ENCODE measurements around the gene EMC7. TPM values are rescaled to one million over a fixed set of nuclear protein-coding genes. Genes with fewer than 3 reads are reported as not detected.

EMC7 gene
- total and polyA plus RNA-seq, 2 of the 13 experiments (the other 11 are each of a cell fraction or from before 2014, with no cell fraction given), result 46.8 to 113 TPM

DNA sequence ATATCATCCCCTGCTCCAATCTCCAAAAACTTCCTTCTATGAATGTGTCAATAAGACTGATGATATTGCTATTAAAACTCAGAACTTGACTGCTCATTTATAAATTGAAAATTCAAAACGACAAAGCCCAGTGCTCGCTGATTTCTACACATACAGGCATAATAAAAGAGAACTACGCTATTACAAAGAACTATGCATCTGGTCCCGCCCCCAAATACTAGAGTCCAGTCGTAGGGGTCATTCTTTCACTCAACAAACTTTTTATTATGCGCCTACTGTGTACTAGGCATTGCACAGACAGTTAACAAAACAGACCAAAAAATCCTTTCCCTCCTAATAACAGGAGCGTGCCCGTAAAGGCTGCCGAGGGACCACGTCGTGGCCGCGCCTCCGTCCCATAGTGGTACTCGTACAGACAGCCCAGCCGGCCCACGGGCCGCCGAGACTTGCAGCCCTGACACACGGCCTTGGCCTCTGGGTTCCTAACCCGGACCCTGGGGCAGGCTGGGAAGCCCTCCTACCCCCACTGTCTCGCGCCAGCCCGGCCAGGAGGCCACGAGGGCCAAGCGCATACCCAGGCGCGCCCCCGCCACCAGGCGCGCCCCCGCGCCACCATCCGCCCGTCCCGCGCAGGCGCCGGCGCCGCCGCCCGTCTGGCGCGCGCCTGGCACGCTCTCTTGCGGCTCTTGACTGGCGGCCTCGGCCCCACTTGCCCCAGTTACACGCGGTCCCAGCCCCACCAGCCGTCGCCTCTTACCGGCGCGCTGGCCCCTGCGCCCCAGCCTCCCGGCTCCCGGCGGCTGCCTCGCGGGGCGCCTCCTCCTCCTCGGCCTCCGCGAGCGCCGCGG lies 63.4 kb downstream of the EMC7 start (continued):
- 0 out of 2 replicates have a peak, but pooled peaks have one; percentile 25 for TF ChIP-seq ZNF430 (CRISPR knock-in tag; IDR thresholded peaks at IDR 0.05)
- TF ChIP-seq DR1 (CRISPR knock-in tag; IDR thresholded peaks at IDR 0.05), result no peak
- peak; percentile 49; the same call in 1 of the 2 replicates for TF ChIP-seq TMF1 (CRISPR knock-in tag; IDR thresholded peaks at IDR 0.05; ENCODE audit: low read depth)
- TF ChIP-seq MAFK (conservative IDR thresholded peaks at IDR 0.05 in 1 of 2, IDR thresholded peaks at IDR 0.05 in 1 of 2; ENCODE audit: low read length in 2 of 2), result no peak
- TF ChIP-seq NR3C1 (CRISPR knock-in tag; IDR thresholded peaks at IDR 0.05), result no peak
- TF ChIP-seq ARNT (IDR thresholded peaks at IDR 0.05), result no peak
- TF ChIP-seq POLR2AphosphoS5 (IDR thresholded peaks at IDR 0.05; ENCODE audit: low read depth, low read length), result peak; percentile 70
- TF ChIP-seq ZNF414 (CRISPR knock-in tag; IDR thresholded peaks at IDR 0.05), result 0 out of 2 replicates have a peak, but pooled peaks have one; percentile 72
- TF ChIP-seq ATAD3A (CRISPR knock-in tag; IDR thresholded peaks at IDR 0.05), result no peak
- TF ChIP-seq, protein P1, sequence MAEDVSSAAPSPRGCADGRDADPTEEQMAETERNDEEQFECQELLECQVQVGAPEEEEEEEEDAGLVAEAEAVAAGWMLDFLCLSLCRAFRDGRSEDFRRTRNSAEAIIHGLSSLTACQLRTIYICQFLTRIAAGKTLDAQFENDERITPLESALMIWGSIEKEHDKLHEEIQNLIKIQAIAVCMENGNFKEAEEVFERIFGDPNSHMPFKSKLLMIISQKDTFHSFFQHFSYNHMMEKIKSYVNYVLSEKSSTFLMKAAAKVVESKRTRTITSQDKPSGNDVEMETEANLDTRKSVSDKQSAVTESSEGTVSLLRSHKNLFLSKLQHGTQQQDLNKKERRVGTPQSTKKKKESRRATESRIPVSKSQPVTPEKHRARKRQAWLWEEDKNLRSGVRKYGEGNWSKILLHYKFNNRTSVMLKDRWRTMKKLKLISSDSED (CRISPR knock-in tag; IDR thresholded peaks at IDR 0.05), result no peak
- TF ChIP-seq ZNF557 (CRISPR knock-in tag; IDR thresholded peaks at IDR 0.05), result no peak
- TF ChIP-seq, protein P2, sequence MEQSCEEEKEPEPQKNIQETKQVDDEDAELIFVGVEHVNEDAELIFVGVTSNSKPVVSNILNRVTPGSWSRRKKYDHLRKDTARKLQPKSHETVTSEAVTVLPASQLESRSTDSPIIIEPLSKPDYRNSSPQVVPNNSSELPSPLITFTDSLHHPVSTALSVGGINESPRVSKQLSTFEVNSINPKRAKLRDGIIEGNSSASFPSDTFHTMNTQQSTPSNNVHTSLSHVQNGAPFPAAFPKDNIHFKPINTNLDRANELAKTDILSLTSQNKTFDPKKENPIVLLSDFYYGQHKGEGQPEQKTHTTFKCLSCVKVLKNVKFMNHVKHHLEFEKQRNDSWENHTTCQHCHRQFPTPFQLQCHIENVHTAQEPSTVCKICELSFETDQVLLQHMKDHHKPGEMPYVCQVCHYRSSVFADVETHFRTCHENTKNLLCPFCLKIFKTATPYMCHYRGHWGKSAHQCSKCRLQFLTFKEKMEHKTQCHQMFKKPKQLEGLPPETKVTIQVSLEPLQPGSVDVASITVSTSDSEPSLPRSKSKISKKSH (CRISPR knock-in tag; IDR thresholded peaks at IDR 0.05; ENCODE audit: borderline replicate concordance), result peak; percentile 80; the same call in 1 of the 2 replicates
- TF ChIP-seq ZNF317 (CRISPR knock-in tag; IDR thresholded peaks at IDR 0.05), result no peak
- no peak for TF ChIP-seq ZBTB20 (CRISPR knock-in tag; IDR thresholded peaks at IDR 0.05; ENCODE audit: borderline replicate concordance, low read depth)
- TF ChIP-seq NR1H2 (CRISPR knock-in tag; IDR thresholded peaks at IDR 0.05; ENCODE audit: borderline replicate concordance, low read depth), result no peak
- TF ChIP-seq GABPB1 (CRISPR knock-in tag; IDR thresholded peaks at IDR 0.05), result 0 out of 2 replicates have a peak, but pooled peaks have one; percentile 57
- no peak for TF ChIP-seq MAFG (CRISPR knock-in tag; IDR thresholded peaks at IDR 0.05)
- 0 out of 2 replicates have a peak, but pooled peaks have one; percentile 33 for TF ChIP-seq ZFP82 (CRISPR knock-in tag; IDR thresholded peaks at IDR 0.05; ENCODE audit: borderline replicate concordance)
- no peak for TF ChIP-seq ZNF773 (CRISPR knock-in tag; IDR thresholded peaks at IDR 0.05; ENCODE audit: borderline replicate concordance)
- TF ChIP-seq FOXP4 (CRISPR knock-in tag; IDR thresholded peaks at IDR 0.05), result no peak
- TF ChIP-seq, protein P3, sequence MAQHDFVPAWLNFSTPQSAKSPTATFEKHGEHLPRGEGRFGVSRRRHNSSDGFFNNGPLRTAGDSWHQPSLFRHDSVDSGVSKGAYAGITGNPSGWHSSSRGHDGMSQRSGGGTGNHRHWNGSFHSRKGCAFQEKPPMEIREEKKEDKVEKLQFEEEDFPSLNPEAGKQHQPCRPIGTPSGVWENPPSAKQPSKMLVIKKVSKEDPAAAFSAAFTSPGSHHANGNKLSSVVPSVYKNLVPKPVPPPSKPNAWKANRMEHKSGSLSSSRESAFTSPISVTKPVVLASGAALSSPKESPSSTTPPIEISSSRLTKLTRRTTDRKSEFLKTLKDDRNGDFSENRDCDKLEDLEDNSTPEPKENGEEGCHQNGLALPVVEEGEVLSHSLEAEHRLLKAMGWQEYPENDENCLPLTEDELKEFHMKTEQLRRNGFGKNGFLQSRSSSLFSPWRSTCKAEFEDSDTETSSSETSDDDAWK (CRISPR knock-in tag; IDR thresholded peaks at IDR 0.05), result no peak
- no peak for TF ChIP-seq YEATS2 (CRISPR knock-in tag; IDR thresholded peaks at IDR 0.05; ENCODE audit: borderline replicate concordance)
- no peak for TF ChIP-seq NFRKB (IDR thresholded peaks at IDR 0.05)

All from HepG2 (cell line).